Activated gamma-delta T cell (primary cell): ENCODE data around the gene FASTK.

Experiments
- DNase-seq: peaks from one replicate; lab custom pipeline; 2025; lab: John Stamatoyannopoulos, UW

The FASTK gene

DNA sequence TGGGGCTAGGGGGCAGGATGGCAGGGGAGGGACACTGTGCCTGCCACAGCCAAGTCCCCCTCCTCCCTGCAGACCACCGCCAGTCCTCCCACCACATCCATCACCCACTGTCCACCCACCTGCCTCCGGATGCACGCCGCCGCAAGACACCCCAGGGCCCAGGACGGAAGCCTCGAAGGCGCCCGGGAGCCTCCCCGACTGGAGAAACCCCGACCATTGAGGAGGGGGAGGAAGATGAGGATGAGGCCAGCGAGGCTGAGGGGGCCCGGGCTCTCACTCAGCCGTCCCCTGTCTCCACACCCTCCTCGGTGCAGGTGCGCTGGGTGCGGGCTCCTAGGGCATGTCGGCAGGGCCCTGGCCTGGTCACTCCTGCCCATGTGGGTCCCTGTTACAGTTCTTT is 16.2 kb downstream of the FASTK start:
- no peak for DNase-seq

GRCh38 chr7:151063212-151063561 is 17.4 kb downstream of the FASTK start:
- no peak for DNase-seq

DNA sequence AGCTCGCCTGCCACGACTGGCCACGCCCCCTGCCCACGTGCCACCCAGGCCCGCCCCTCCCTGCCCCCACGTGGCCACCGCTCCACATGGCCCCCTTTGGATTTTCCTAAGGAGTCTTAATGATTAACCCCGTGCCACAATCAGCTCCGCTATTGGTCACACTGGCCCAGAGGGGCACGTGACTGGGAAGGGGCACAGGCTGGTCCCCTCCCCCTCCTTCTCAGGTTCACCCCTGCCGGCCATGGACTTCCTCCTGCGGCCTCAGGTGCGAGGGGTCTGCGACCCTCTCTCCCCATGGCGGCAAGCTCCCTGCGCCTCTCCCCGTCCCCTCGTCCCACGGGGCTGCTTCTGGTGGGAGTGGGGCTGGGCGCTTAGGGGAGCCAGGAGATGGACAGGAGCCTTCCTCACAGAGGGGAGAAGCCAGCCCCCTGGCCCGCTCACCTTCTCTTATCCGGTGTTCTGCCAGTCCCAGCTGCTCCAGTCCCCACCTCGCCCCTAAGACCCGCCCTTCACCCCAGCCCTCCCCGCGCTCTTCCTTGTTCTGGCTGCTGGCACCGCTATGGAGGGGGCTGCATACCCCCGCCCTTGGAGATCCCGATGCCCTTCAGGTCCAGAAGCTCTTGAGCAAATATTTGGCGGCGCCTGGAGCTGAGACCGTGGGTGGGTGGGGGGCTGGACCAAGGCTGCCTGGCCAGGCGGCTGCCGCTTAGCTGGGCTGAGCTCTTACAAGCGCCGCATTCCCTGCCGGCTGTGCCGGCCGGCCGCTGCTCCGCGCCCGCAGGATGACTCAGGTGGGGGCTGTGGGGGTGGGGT is 18.0 kb downstream of the FASTK start:
- no peak for DNase-seq

DNA sequence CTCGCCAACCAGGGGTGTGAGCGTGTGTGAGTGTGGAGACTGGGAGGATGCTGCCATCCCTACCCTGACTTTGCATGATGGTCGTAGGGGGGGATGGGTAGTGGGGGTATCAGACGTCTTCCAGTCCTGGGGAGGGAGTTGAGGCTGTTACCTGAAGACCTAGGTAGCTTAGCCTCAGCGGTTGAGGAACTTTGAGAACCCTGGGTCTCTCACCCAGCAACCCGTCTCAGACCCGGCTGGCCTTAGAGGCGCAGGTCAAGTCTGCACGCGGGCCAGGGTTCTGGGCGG is 18.6 kb downstream of the FASTK start:
- DNase-seq: no peak

DNA sequence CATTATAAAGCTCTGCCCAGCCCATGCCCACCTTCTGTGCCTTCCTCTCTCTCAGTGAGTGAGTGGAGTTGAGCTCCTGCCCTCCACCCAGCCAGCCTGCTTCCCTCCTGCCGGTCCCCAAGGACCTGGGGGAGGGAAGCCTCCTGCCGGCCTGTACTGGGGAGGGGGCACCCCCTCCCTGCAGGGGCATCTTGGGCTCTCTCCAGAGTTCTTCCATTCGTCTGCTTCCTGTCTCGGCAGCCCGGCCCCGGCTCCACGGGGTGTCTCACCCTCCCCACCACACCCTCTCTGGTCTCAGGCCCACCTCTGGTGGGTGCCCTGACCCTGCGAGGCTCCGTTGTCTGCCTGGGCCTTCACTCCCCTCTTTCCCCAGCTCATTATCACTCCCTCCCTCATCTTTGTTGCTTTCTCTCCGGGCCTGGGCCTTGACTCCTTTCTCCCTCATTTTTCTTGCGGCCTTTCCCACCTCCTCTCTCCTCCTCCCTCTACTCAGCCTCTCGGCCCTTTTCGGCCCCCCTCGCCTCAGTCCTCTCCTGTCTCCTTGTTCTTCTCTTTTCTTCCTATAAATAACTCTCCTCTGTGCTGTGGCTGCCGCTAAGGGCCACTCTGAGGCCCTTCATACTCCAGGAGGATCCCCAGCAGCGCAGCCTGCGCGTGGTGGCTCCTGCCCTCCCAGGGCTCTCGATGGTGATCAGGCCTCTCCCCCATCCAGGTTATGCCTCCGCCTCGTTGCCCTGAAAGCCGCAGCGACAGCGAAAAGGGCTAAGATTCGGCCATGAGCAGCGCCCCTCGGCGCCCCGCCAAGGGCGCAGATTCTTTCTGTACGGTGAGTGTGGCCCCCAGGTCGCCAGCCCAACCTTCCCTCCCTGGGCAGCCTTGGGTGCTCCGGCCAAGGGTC is 19.1 kb downstream of the FASTK start:
- no peak for DNase-seq

- no peak for DNase-seq
Measured at GRCh38 chr7:151060416-151061212, 20.0 kb downstream of the FASTK start.

- no peak for DNase-seq
Measured at GRCh38 chr7:151060113-151060415, 20.5 kb downstream of the FASTK start.

DNA sequence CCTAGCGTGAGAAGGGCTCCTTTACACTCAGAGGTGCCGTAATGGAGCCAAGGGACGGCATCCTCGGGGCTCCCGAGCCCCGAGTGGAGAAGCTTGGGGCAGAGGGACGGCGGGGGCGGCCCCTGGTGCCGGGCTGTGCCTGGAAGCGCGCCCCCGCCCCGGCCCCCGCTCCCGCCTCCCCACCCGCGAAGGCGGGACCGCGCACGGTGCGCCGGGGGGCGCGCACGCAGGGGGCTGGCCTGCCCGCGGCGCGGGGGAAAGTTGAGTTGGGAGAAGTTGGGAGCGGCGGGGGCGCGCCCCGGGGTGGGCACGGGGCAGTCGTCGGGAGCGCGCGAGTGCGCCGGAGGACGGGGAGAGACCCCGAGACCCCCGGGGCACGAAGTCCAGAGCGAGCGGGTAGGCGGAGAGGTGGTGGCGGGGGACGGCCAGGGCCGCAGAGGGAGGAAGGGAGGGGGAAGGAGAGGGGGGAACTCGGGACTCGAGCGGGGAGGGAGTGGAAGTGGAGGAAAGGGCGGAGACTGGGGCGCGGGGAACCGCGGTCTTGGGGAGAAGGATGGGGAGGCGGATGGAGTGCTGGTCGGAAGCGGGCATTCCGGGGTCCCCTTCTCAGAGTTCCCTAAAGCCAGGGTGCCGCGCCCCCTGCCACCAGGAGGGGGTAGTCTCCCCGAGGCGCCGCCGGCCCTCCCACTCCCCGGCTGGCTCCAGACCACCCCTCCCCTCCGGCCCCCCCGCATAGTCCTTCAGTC is 21.1 kb downstream of the FASTK start, which contains the start of gene SLC4A2:
Gene SLC4A2, plus strand, starts transcription at position 223 of the 746 bp plus-strand sequence. CDS start 2,399 bp downstream, outside the sequence.
- peak; percentile 62 for DNase-seq

DNA sequence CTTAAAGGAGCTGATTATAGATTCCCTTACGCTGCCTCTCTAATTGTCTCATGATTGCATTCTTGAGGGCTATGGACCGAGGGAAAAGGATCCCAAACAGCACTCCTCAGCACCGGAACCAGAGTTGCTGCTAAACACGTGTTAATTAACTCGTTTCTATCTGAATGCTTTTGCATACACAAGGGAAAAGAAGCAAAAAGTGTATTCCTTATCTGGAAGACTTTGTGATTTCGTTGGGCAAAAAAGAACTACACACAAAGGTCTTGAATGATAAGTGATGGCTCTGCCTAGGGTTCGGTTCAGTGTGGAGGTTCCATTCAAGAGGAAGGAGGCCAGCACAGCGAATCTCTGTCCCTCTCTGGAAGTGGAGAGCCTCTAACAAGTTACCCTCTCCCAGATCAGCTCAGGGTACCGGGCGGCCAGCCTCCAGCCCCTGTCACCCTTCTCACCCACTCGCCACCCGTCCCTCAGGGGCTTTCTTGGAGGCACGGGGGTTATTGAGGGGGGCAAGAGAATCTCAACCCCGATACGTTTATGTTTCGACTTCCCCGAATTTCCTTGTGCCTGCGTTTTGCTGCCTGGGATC is 21.7 kb downstream of the FASTK start:
- DNase-seq: no peak

GRCh38 chr7:151057989-151058780 is 22.4 kb downstream of the FASTK start:
- peak; percentile 83 for DNase-seq

DNA sequence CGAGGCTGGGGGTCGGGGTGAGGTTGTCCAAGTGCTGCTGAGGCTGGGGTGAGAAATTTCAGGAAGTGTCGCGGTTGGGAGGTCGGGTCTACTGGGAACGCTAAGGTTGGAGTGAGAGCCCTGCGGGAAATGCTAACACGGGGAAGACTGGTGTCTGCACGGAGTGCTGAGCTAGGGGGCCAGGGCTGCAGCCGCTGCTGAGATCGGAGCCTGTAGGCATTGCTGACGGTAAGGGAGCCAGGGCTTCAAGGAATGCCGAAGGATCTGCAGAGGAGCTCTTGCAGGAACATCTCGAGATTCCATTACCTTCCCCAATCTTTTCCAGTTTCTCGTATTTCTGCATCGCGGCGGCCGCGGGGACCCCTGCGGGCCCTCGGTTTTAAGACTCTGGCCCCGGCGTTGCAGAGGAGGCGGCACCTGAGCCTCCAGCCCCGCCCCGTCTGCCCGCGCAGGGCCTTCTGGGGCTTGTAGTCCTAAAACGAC is 23.1 kb downstream of the FASTK start, which contains the start of gene CDK5:
Gene CDK5, minus strand, starts transcription at position 392 of the 483 bp plus-strand sequence. Its CDS starts 49 bp downstream, at position 343.
- DNase-seq: no peak

- no peak for DNase-seq
Measured at GRCh38 chr7:151056666-151057505, 23.7 kb downstream of the FASTK start.

GRCh38 chr7:151056283-151056665 is 24.3 kb downstream of the FASTK start:
- DNase-seq: no peak

- no peak for DNase-seq
Measured at GRCh38 chr7:151053751-151054150, 26.9 kb downstream of the FASTK start.

GRCh38 chr7:151053096-151053495 is 27.5 kb downstream of the FASTK start:
- no peak for DNase-seq

- DNase-seq: peak; percentile 33
Measured at GRCh38 chr7:151051108-151051507, 29.5 kb downstream of the FASTK start.

DNA sequence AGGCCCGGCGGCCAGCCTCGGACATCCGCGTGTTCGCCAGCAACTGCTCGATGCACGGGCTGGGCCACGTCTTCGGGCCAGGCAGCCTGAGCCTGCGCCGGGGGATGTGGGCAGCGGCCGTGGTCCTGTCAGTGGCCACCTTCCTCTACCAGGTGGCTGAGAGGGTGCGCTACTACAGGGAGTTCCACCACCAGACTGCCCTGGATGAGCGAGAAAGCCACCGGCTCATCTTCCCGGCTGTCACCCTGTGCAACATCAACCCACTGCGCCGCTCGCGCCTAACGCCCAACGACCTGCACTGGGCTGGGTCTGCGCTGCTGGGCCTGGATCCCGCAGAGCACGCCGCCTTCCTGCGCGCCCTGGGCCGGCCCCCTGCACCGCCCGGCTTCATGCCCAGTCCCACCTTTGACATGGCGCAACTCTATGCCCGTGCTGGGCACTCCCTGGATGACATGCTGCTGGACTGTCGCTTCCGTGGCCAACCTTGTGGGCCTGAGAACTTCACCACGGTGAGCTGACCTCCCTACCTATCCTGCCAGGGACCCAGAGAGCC is 31.6 kb downstream of the FASTK start:
- DNase-seq: no peak

GRCh38 chr7:151047976-151048815 is 32.4 kb downstream of the FASTK start, which contains the start of gene ASIC3:
Gene ASIC3, plus strand, starts transcription at chr7:151048531. Its CDS starts 355 bp downstream, at chr7:151048886.
- DNase-seq: no peak
